HepG2 (cell line): ENCODE results near the gene HOXA7. TPM values are rescaled to one million over a fixed set of nuclear protein-coding genes. Genes with fewer than 3 reads are reported as not detected.

Experiments
- DMAP1 ChIP-seq: IDR thresholded peaks from 2 replicates; pipeline ENCODE4 v1.6.1; 2016
- ETV5 ChIP-seq: IDR thresholded peaks from 2 replicates; pipeline ENCODE4 v1.6.1; 2018; ENCODE audit warnings: missing biosample characterization, missing genetic modification reagents, inconsistent platforms, borderline replicate concordance
- FOXP4 ChIP-seq: sonication (generic); formaldehyde crosslinking; IDR thresholded peaks from 2 replicates; pipeline ENCODE4 v1.4.0; 2020; ENCODE audit warnings: missing genetic modification reagents
- MYNN ChIP-seq: sonication (generic); formaldehyde crosslinking; IDR thresholded peaks from 2 replicates; pipeline ENCODE4 v1.4.0; 2020; ENCODE audit warnings: mild to moderate bottlenecking, low read depth, missing genetic modification reagents
- SCMH1 ChIP-seq: sonication (generic); formaldehyde crosslinking; IDR thresholded peaks from 2 replicates; pipeline ENCODE4 v1.9.0; 2021; ENCODE audit warnings: missing genetic modification reagents, mild to moderate bottlenecking, borderline replicate concordance
- SNAI1 ChIP-seq: sonication (generic); formaldehyde crosslinking; IDR thresholded peaks from 2 replicates; pipeline ENCODE4 v1.5.0; 2020; ENCODE audit warnings: mild to moderate bottlenecking, missing genetic modification reagents, borderline replicate concordance
- TEF ChIP-seq: sonication (generic); formaldehyde crosslinking; IDR thresholded peaks from 2 replicates; pipeline ENCODE4 v1.5.0; 2020; ENCODE audit warnings: missing genetic modification reagents
- TP53 ChIP-seq: sonication (generic); formaldehyde crosslinking; conservative IDR thresholded peaks from 2 replicates; pipeline ENCODE4 v1.4.0; 2020; ENCODE audit warnings: missing genetic modification reagents
- ZBTB20 ChIP-seq: sonication (generic); formaldehyde crosslinking; IDR thresholded peaks from 2 replicates; pipeline ENCODE4 v1.8.1; 2023; ENCODE audit warnings: missing genetic modification reagents, low read depth, mild to moderate bottlenecking, borderline replicate concordance
- ZC3H4 ChIP-seq: sonication (generic); formaldehyde crosslinking; IDR thresholded peaks from 2 replicates; pipeline ENCODE4 v1.4.0; 2020; ENCODE audit warnings: missing genetic modification reagents, borderline replicate concordance
- ZFY ChIP-seq: sonication (generic); formaldehyde crosslinking; IDR thresholded peaks from 2 replicates; pipeline ENCODE4 v1.4.0; 2020; ENCODE audit warnings: missing genetic modification reagents
- ZNF264 ChIP-seq: sonication (generic); formaldehyde crosslinking; IDR thresholded peaks from 2 replicates; pipeline ENCODE4 v1.4.0; 2020; ENCODE audit warnings: missing genetic modification reagents
- ZNF281 ChIP-seq: sonication (generic); formaldehyde crosslinking; IDR thresholded peaks from 2 replicates; pipeline ENCODE4 v1.4.0; 2020; ENCODE audit warnings: missing genetic modification reagents, borderline replicate concordance
- ZNF354B ChIP-seq: sonication (generic); formaldehyde crosslinking; IDR thresholded peaks from 2 replicates; pipeline ENCODE4 v1.8.0; 2022; ENCODE audit warnings: mild to moderate bottlenecking, missing genetic modification reagents
- ZNF552 ChIP-seq: sonication (generic); formaldehyde crosslinking; IDR thresholded peaks from 2 replicates; pipeline ENCODE4 v1.9.0; 2022; ENCODE audit warnings: missing genetic modification reagents, mild to moderate bottlenecking, borderline replicate concordance
- ZNF703 ChIP-seq: sonication (generic); formaldehyde crosslinking; IDR thresholded peaks from 2 replicates; pipeline ENCODE4 v1.5.1; 2020; ENCODE audit warnings: missing genetic modification reagents, mild to moderate bottlenecking, moderate library complexity, borderline replicate concordance
- ZNF747 ChIP-seq: sonication (generic); formaldehyde crosslinking; IDR thresholded peaks from 2 replicates; pipeline ENCODE4 v1.8.1; 2023; ENCODE audit warnings: missing genetic modification reagents, mild to moderate bottlenecking, borderline replicate concordance
- ZNF782 ChIP-seq: sonication (generic); formaldehyde crosslinking; IDR thresholded peaks from 2 replicates; pipeline ENCODE4 v1.4.0; 2020; ENCODE audit warnings: missing genetic modification reagents, mild to moderate bottlenecking, borderline replicate concordance
- polyA plus RNA-seq, 8 experiments: library from polyadenylated mRNA; depleted of rRNA in 3 of 8; stranded (reverse) in 7 of 8; unstranded in 1 of 8; fragments of >200 nt; fragmentation: Illumina TruSeq in 4 of 8; extraction: Trizol in 4 of 8; gene quantifications; 2 replicates each; pipeline versions ENCODE4 v1.2.1 to v1.2.3, GENCODE V29; 2011 to 2016; ENCODE audit warnings: low read depth in 4 of 8, missing spikeins in 1 of 8, mixed read lengths in 1 of 8; ENCODE audit not compliant: insufficient read depth in 1 of 8
- total RNA-seq, 5 experiments: library from RNA; depleted of rRNA; stranded (reverse); fragments of >200 nt; fragmentation: Illumina TruSeq; extraction: Trizol; gene quantifications; 2 replicates each; pipeline ENCODE4 v1.2.3, GENCODE V29; 2016; ENCODE audit warnings: low read depth in 1 of 5

HOXA7 gene
- total and polyA plus RNA-seq, 2 of the 13 experiments (the other 11 are each of a cell fraction or from before 2014, with no cell fraction given) = 0.05 TPM; not detected in 1

- TF ChIP-seq ZFY (CRISPR knock-in tag) (peak; percentile 68; the same call in 1 of the 2 replicates), SCMH1 (CRISPR knock-in tag) (no peak), ZNF782 (no peak), ZBTB20 (peak; percentile 21; the same call in 1 of the 2 replicates), MYNN (CRISPR knock-in tag) (no peak), FOXP4 (CRISPR knock-in tag) (peak; percentile 63), DMAP1 (peak; percentile 67), TEF (CRISPR knock-in tag) (no peak), TP53 (CRISPR knock-in tag) (no peak), ZNF552 (CRISPR knock-in tag) (no peak), ZNF703 (CRISPR knock-in tag) (no peak), ZC3H4 (CRISPR knock-in tag) (no peak; the same call in 1 of the 2 replicates), ZNF354B (CRISPR knock-in tag) (no peak), ZNF281 (no peak), ZNF747 (CRISPR knock-in tag) (no peak), ZNF264 (CRISPR knock-in tag) (peak; percentile 28; the same call in 1 of the 2 replicates), SNAI1 (CRISPR knock-in tag) (no peak; the same call in 1 of the 2 replicates), ETV5 (CRISPR knock-in tag) (peak; percentile 60)
Measured at GRCh38 chr7:27122077-27122910, 34.2 kb downstream of the HOXA7 start (continued).
